ENCODE results near the gene MYL10.

MYL10 gene

GRCh38 chr7:101597941-101598340 lies 31.2 kb downstream of the MYL10 start:
- H3K4me1 ChIP-seq (ENCODE audit: control insufficient read depth, low read length) = no peaks in the 10 kb centered on the region
- no peaks in the 10 kb centered on the region for H3K36me3 ChIP-seq (ENCODE audit: control insufficient read depth, low read length)
- no peaks in the 10 kb centered on the region for H4K20me1 ChIP-seq (ENCODE audit: control insufficient read depth, insufficient read depth, low read depth, low read length)
- TF ChIP-seq EZH2phosphoT487 (IDR thresholded peaks at IDR 0.05; ENCODE audit: borderline replicate concordance, low read length) = no peak
- no peak for TF ChIP-seq CTCF (IDR thresholded peaks at IDR 0.05; ENCODE audit: low read depth, low read length, poor library complexity, severe bottlenecking)
- H3K27me3 ChIP-seq (ENCODE audit: control insufficient read depth, low read length) = peaks cover 18% of the 10 kb centered on the region; the same call in 1 of the 2 replicates
- H3K27ac ChIP-seq (ENCODE audit: low read depth, low read length) = no peak overlapping the region
- no peaks in the 10 kb centered on the region for H3K9me2 ChIP-seq (replicated peaks; ENCODE audit: control insufficient read depth, low read length)
- H3K4me2 ChIP-seq (ENCODE audit: low read length) = no peak overlapping the region
- H3K4me3 ChIP-seq (ENCODE audit: low read length) = no peak overlapping the region
- H3K79me2 ChIP-seq (ENCODE audit: control insufficient read depth, low read length) = no peaks in the 10 kb centered on the region
- H3F3A ChIP-seq (ENCODE audit: control insufficient read depth, insufficient read depth) = no peaks in the 10 kb centered on the region
- H3K9me3 ChIP-seq (ENCODE audit: control insufficient read depth, insufficient read depth, low read length) = no peaks in the 10 kb centered on the region

GRCh38 chr7:101596898-101597297 lies 32.2 kb downstream of the MYL10 start:
- Histone ChIP-seq H3K4me3 (ENCODE audit: low read length) (no peak overlapping the region), H4K20me1 (ENCODE audit: control insufficient read depth, insufficient read depth, low read depth, low read length) (no peaks in the 10 kb centered on the region), H3K36me3 (ENCODE audit: control insufficient read depth, low read length) (no peaks in the 10 kb centered on the region), H3K9me3 (ENCODE audit: control insufficient read depth, insufficient read depth, low read length) (no peaks in the 10 kb centered on the region), H3K79me2 (ENCODE audit: control insufficient read depth, low read length) (no peaks in the 10 kb centered on the region), H3K4me2 (ENCODE audit: low read length) (no peak overlapping the region), H3K9me2 (replicated peaks; ENCODE audit: control insufficient read depth, low read length) (no peaks in the 10 kb centered on the region), H3K27ac (ENCODE audit: low read depth, low read length) (no peak overlapping the region), H3K4me1 (ENCODE audit: control insufficient read depth, low read length) (no peaks in the 10 kb centered on the region), H3K27me3 (ENCODE audit: control insufficient read depth, low read length) (peaks cover 15% of the 10 kb centered on the region; the same call in 1 of the 2 replicates), H3F3A (ENCODE audit: control insufficient read depth, insufficient read depth) (no peaks in the 10 kb centered on the region)
- no peak for TF ChIP-seq CTCF (IDR thresholded peaks at IDR 0.05; ENCODE audit: low read depth, low read length, poor library complexity, severe bottlenecking)
- TF ChIP-seq EZH2phosphoT487 (IDR thresholded peaks at IDR 0.05; ENCODE audit: borderline replicate concordance, low read length) = no peak

GRCh38 chr7:101595766-101596537 lies 33.1 kb downstream of the MYL10 start:
- Histone ChIP-seq H3K9me3 (ENCODE audit: control insufficient read depth, insufficient read depth, low read length) (no peaks in the 10 kb centered on the region), H3K79me2 (ENCODE audit: control insufficient read depth, low read length) (no peaks in the 10 kb centered on the region), H4K20me1 (ENCODE audit: control insufficient read depth, insufficient read depth, low read depth, low read length) (no peaks in the 10 kb centered on the region), H3K4me3 (ENCODE audit: low read length) (no peak overlapping the region), H3F3A (ENCODE audit: control insufficient read depth, insufficient read depth) (no peaks in the 10 kb centered on the region), H3K4me1 (ENCODE audit: control insufficient read depth, low read length) (no peaks in the 10 kb centered on the region), H3K9me2 (replicated peaks; ENCODE audit: control insufficient read depth, low read length) (no peaks in the 10 kb centered on the region), H3K36me3 (ENCODE audit: control insufficient read depth, low read length) (no peaks in the 10 kb centered on the region), H3K27me3 (ENCODE audit: control insufficient read depth, low read length) (peaks cover 13% of the 10 kb centered on the region; the same call in 1 of the 2 replicates), H3K4me2 (ENCODE audit: low read length) (no peak overlapping the region), H3K27ac (ENCODE audit: low read depth, low read length) (no peak overlapping the region)
- TF ChIP-seq EZH2phosphoT487 (IDR thresholded peaks at IDR 0.05; ENCODE audit: borderline replicate concordance, low read length) = no peak
- TF ChIP-seq CTCF (IDR thresholded peaks at IDR 0.05; ENCODE audit: low read depth, low read length, poor library complexity, severe bottlenecking) = no peak
